ENCODE measurements around the gene SGO2.

- no peak for TF ChIP-seq TAF1 (IDR thresholded peaks at IDR 0.05; ENCODE audit: borderline replicate concordance, low read depth, low read length)
- no peak for TF ChIP-seq POLR2AphosphoS5 (IDR thresholded peaks at IDR 0.05; ENCODE audit: low read depth, low read length)
Observed at GRCh38 chr2:200624026-200624425, 98.0 kb downstream of the SGO2 start.

All from GM12892 (cell line).